A549 (cell line): ENCODE data around the gene TFG. TPM values are rescaled to one million over a fixed set of nuclear protein-coding genes. Genes with fewer than 3 reads are reported as not detected.

Source experiments
- ATAC-seq, 2 experiments: fragments of 200-7000 bp in 1 of 2; fragments of >200 bp in 1 of 2; cut with Nextera tagmentation in 1 of 2; cut with Tn5 transposase in 1 of 2; 3 replicates each; pipeline versions ENCODE4 v1.8.0 to v1.9.1; 2018 to 2020; ENCODE audit warnings: mild to moderate bottlenecking in 1 of 2, moderate library complexity in 1 of 2
- CTCF ChIA-PET: fragments of 300-600 bp; sonication (Branson Sonifier 250); formaldehyde crosslinking; extraction: SDS; loops from one replicate; lab custom pipeline; 2021; ENCODE audit warnings: antibody characterized with exemption, inconsistent platforms; lab: Yijun Ruan, JAX
- POLR2A ChIA-PET: fragments of 350-600 bp; formaldehyde crosslinking; extraction: SDS; loops from one replicate; lab custom pipeline; 2021; ENCODE audit warnings: antibody characterized with exemption, inconsistent platforms; lab: Yijun Ruan, JAX
- DNase-seq, 2 experiments: peaks; one replicate each; pipeline versions ENCODE4 v3.0.0 to v3.0.0-alpha.2; 2011 to 2016; ENCODE audit warnings: low read depth in 1 of 2, low spot score in 1 of 2
- FAIRE-seq: peaks from 2 replicates; lab custom pipeline; 2011; peaks lifted over from hg19 to GRCh38; lab: Jason Lieb, UNC
- H3K27ac ChIP-seq, 2 experiments: fragments of >200 bp; sonication (Bioruptor Twin); formaldehyde crosslinking; 3 replicates each; pipeline ENCODE4 v1.5.1; 2016 to 2017
- H3K4me1 ChIP-seq: fragments of >200 bp; sonication (Bioruptor Twin); formaldehyde crosslinking; 3 replicates; pipeline ENCODE4 v1.6.1; 2016
- H3K4me2 ChIP-seq: fragments of >200 bp; sonication (Bioruptor Twin); formaldehyde crosslinking; 3 replicates; pipeline ENCODE4 v1.6.1; 2016
- H3K4me3 ChIP-seq: fragments of >200 bp; sonication (Bioruptor Twin); formaldehyde crosslinking; 3 replicates; pipeline ENCODE4 v1.5.1; 2016
- H3K9me3 ChIP-seq: fragments of >200 bp; sonication (Bioruptor Twin); formaldehyde crosslinking; 3 replicates; pipeline ENCODE4 v1.6.1; 2016
- BHLHE40 ChIP-seq: IDR thresholded peaks from 2 replicates; pipeline ENCODE4 v1.6.1; 2012; ENCODE audit warnings: low read depth, low read length, inconsistent platforms
- CBX2 ChIP-seq: fragments of 200-600 bp; sonication (generic); IDR thresholded peaks from 2 replicates; pipeline ENCODE4 v1.6.1; 2016; ENCODE audit warnings: low read depth, mild to moderate bottlenecking, borderline replicate concordance
- CBX8 ChIP-seq: fragments of 200-600 bp; sonication (generic); IDR thresholded peaks from 2 replicates; pipeline ENCODE4 v1.6.1; 2016
- E2F6 ChIP-seq: IDR thresholded peaks from 2 replicates; pipeline ENCODE4 v1.6.1; 2012; ENCODE audit warnings: low read depth, borderline replicate concordance
- EHMT2 ChIP-seq: fragments of 200-600 bp; sonication (generic); IDR thresholded peaks from 2 replicates; pipeline ENCODE4 v1.6.1; 2016; ENCODE audit warnings: antibody characterized with exemption, low read depth, mild to moderate bottlenecking, moderate library complexity
- EP300 ChIP-seq, 2 experiments: fragments of >200 bp; sonication (Bioruptor Twin); formaldehyde crosslinking; IDR thresholded peaks; 2 replicates in 1 of 2; 3 replicates in 1 of 2; pipeline ENCODE4 v1.6.1; 2016 to 2017
- FOSB ChIP-seq: fragments of 250-450 bp; sonication (Bioruptor Pico); IDR thresholded peaks from 2 replicates; pipeline ENCODE4 v1.5.0; 2020; ENCODE audit warnings: mild to moderate bottlenecking, moderate library complexity
- GATA3 ChIP-seq: IDR thresholded peaks from 2 replicates; pipeline ENCODE4 v1.6.1; 2012; ENCODE audit warnings: borderline replicate concordance
- HES2 ChIP-seq: fragments of >200 bp; sonication (Bioruptor Twin); formaldehyde crosslinking; IDR thresholded peaks from 2 replicates; pipeline ENCODE4 v1.6.1; 2016
- HOXB13 ChIP-seq: fragments of 250-450 bp; sonication (Bioruptor Pico); IDR thresholded peaks from 2 replicates; pipeline ENCODE4 v1.5.0; 2020; ENCODE audit warnings: low read depth, mild to moderate bottlenecking, moderate library complexity
- JUN ChIP-seq, 2 experiments: fragments of >200 bp; sonication (Bioruptor Twin); formaldehyde crosslinking; IDR thresholded peaks; 2 replicates in 1 of 2; 3 replicates in 1 of 2; pipeline ENCODE4 v1.6.1; 2016 to 2017
- JUNB ChIP-seq: fragments of >200 bp; sonication (Bioruptor Twin); formaldehyde crosslinking; IDR thresholded peaks from 2 replicates; pipeline ENCODE4 v1.6.1; 2016
- KDM1A ChIP-seq: fragments of 200-600 bp; sonication (generic); IDR thresholded peaks from 2 replicates; pipeline ENCODE4 v1.6.1; 2016; ENCODE audit warnings: low read depth, mild to moderate bottlenecking
- MAFK ChIP-seq: fragments of 450-650 bp; IDR thresholded peaks from 2 replicates; pipeline ENCODE4 v1.6.1; 2014; ENCODE audit not compliant: partially characterized antibody
- MAX ChIP-seq: IDR thresholded peaks from 2 replicates; pipeline ENCODE4 v1.6.1; 2012
- MAZ ChIP-seq: fragments of 150-350 bp; IDR thresholded peaks from 2 replicates; pipeline ENCODE4 v1.6.1; 2014; ENCODE audit warnings: antibody characterized with exemption, low read depth, low read length, borderline replicate concordance
- MYC ChIP-seq: IDR thresholded peaks from 2 replicates; pipeline ENCODE4 v1.6.1; 2012; ENCODE audit warnings: mild to moderate bottlenecking, inconsistent platforms, low read length, improper control_type of control experiment, borderline replicate concordance
- NPAS2 ChIP-seq: fragments of 250-450 bp; sonication (Bioruptor Pico); IDR thresholded peaks from 2 replicates; pipeline ENCODE4 v1.8.0; 2022; ENCODE audit warnings: mild to moderate bottlenecking, moderate library complexity, borderline replicate concordance
- PHF8 ChIP-seq: fragments of 200-600 bp; sonication (generic); IDR thresholded peaks from 2 replicates; pipeline ENCODE4 v1.6.1; 2016; ENCODE audit warnings: low read depth, mild to moderate bottlenecking, antibody characterized with exemption, moderate library complexity, borderline replicate concordance
- POLR2AphosphoS2 ChIP-seq: conservative IDR thresholded peaks from 2 replicates; pipeline ENCODE4 v1.6.1; 2012; ENCODE audit warnings: low read length, improper control_type of control experiment, inconsistent platforms
- RARB ChIP-seq: fragments of 250-450 bp; sonication (Bioruptor Pico); IDR thresholded peaks from 2 replicates; pipeline ENCODE4 v1.8.0; 2021; ENCODE audit warnings: mild to moderate bottlenecking, moderate library complexity
- TP53 ChIP-seq: fragments of 250-450 bp; sonication (Bioruptor Pico); IDR thresholded peaks from 2 replicates; pipeline ENCODE4 v1.5.0; 2021; ENCODE audit warnings: mild to moderate bottlenecking, moderate library complexity
- USF2 ChIP-seq: fragments of 450-650 bp; IDR thresholded peaks from 2 replicates; pipeline ENCODE4 v1.6.1; 2014; ENCODE audit warnings: antibody characterized with exemption
- ZC3H11A ChIP-seq: fragments of 450-650 bp; IDR thresholded peaks from 2 replicates; pipeline ENCODE4 v1.6.1; 2014; ENCODE audit warnings: antibody characterized with exemption, mild to moderate bottlenecking
- ZFP36 ChIP-seq: fragments of 450-650 bp; IDR thresholded peaks from 2 replicates; pipeline ENCODE4 v1.6.1; 2014; ENCODE audit warnings: borderline replicate concordance; ENCODE audit not compliant: partially characterized antibody
- WGBS: methylation state at CpG from one replicate; pipeline ENCODE4 v1.1.6; 2017; ENCODE audit errors: missing lambda C conversion rate; 5-methylcytosine and 5-hydroxymethylcytosine counted together
- polyA plus RNA-seq, 4 experiments: library from polyadenylated mRNA; depleted of rRNA in 3 of 4; stranded (reverse); fragments of >200 nt; fragmentation: RNase III in 1 of 4; extraction: RNeasy Plus Mini Kit Qiagen cat#74134 plus additional on column Dnase treatment in 1 of 4; gene quantifications; 2 replicates in 3 of 4; 3 replicates in 1 of 4; pipeline ENCODE4 v1.2.3, GENCODE V29; 2011 to 2017

The TFG gene
- polyA plus RNA-seq, 2 of the 4 experiments (the other 2 are of a cell fraction): 135 to 153 TPM

- Histone ChIP-seq H3K4me1 (no peaks in the 10 kb centered on the region), H3K27ac (no peak overlapping the region), H3K4me3 (no peak overlapping the region), H3K9me3 (peaks cover 6% of the 10 kb centered on the region; the same call in 1 of the 3 replicates), H3K4me2 (no peak overlapping the region)
- 83% methylated on average over 2 of the region's 2 CpGs for WGBS
- CTCF ChIA-PET: no interaction called here
- ATAC-seq (no peak), DNase-seq (no peak), FAIRE-seq (no peak)
- TF ChIP-seq POLR2AphosphoS2 (no peak), E2F6 (no peak), EHMT2 (no peak), RARB (CRISPR knock-in tag) (no peak), CBX8 (no peak)
- POLR2A ChIA-PET: no interaction called here
Measured at GRCh38 chr3:100780071-100780622, 70.9 kb downstream of the TFG start.

GRCh38 chr3:100781301-100781700 is 72.0 kb downstream of the TFG start:
- Histone ChIP-seq H3K4me2 (no peak overlapping the region), H3K9me3 (peaks cover 18% of the 10 kb centered on the region; the same call in 2 of the 3 replicates), H3K4me1 (no peaks in the 10 kb centered on the region), H3K27ac (no peak overlapping the region), H3K4me3 (no peak overlapping the region)
- CTCF ChIA-PET: no interaction called here
- DNase-seq (no peak), ATAC-seq (no peak), FAIRE-seq (no peak)
- no peak for TF ChIP-seq EP300 (IDR thresholded peaks at IDR 0.05)
- no peak for TF ChIP-seq GATA3
- TF ChIP-seq NPAS2: no peak
- TF ChIP-seq MAZ: no peak
- TF ChIP-seq CBX2: no peak
- TF ChIP-seq MYC: no peak
- TF ChIP-seq HOXB13: no peak
- TF ChIP-seq ZC3H11A: no peak
- no peak for TF ChIP-seq ZFP36
- no peak for TF ChIP-seq MAX
- TF ChIP-seq FOSB (CRISPR knock-in tag): no peak
- WGBS: 59% methylated on average over 2 of the region's 2 CpGs
- POLR2A ChIA-PET: no interaction called here

GRCh38 chr3:100782348-100782747 is 73.1 kb downstream of the TFG start:
- WGBS: 41% methylated on average over 2 of the region's 2 CpGs
- DNase-seq: no peak
- POLR2A ChIA-PET: no interaction called here
- Histone ChIP-seq H3K4me2 (no peak overlapping the region), H3K27ac (no peak overlapping the region), H3K4me3 (no peak overlapping the region)
- TF ChIP-seq HES2: no peak
- no peak for TF ChIP-seq JUN (IDR thresholded peaks at IDR 0.05)
- TF ChIP-seq FOSB (CRISPR knock-in tag): no peak
- no peak for TF ChIP-seq E2F6
- no peak for TF ChIP-seq MAFK
- no peak for TF ChIP-seq KDM1A
- TF ChIP-seq TP53 (CRISPR knock-in tag): no peak
- no peak for TF ChIP-seq ZFP36
- no peak for TF ChIP-seq JUNB
- no peak for TF ChIP-seq PHF8
- no peak for TF ChIP-seq NPAS2
- TF ChIP-seq BHLHE40: no peak
- TF ChIP-seq RARB (CRISPR knock-in tag): no peak
- no peak for TF ChIP-seq USF2
- TF ChIP-seq, all 56 proteins: peak for 0
- CTCF ChIA-PET: interaction anchor here (0.6 to 1.3 kb wide), 2 partner anchors 233 to 413 kb away, joined by 3 to 4 read pairs; no protein-coding TSS in a partner anchor
- no peaks in the 10 kb centered on the region for H3K4me1 ChIP-seq
- FAIRE-seq (no peak), ATAC-seq (no peak)
- H3K9me3 ChIP-seq: peaks cover 19% of the 10 kb centered on the region; the same call in 2 of the 3 replicates
